HepG2 (cell line): ENCODE measurements around the gene SQOR. TPM values are rescaled to one million over a fixed set of nuclear protein-coding genes. Genes with fewer than 3 reads are reported as not detected.

ENCODE experiments used
- CENPX ChIP-seq: sonication (generic); formaldehyde crosslinking; IDR thresholded peaks from 2 replicates; pipeline ENCODE4 v1.9.0; 2021; ENCODE audit warnings: mild to moderate bottlenecking, missing genetic modification reagents, moderate library complexity
- EP300 ChIP-seq, 3 experiments: sonication (generic) in 1 of 3; formaldehyde crosslinking in 1 of 3; IDR thresholded peaks; 2 replicates each; pipeline versions ENCODE4 v1.5.1 to v1.6.1; 2011 to 2020; ENCODE audit warnings: low read depth in 2 of 3, low read length in 2 of 3, borderline replicate concordance in 1 of 3, improper control_type of control experiment in 1 of 3, mild to moderate bottlenecking in 1 of 3, missing genetic modification reagents in 1 of 3, moderate library complexity in 1 of 3
- KLF16 ChIP-seq, 2 experiments: sonication (generic) in 1 of 2; formaldehyde crosslinking in 1 of 2; IDR thresholded peaks; 2 replicates each; pipeline versions ENCODE4 v1.6.1 to v1.8.0; 2016 to 2023; ENCODE audit warnings: missing genetic modification reagents in 2 of 2, missing compliant biosample characterization in 1 of 2
- MTF1 ChIP-seq: sonication (generic); formaldehyde crosslinking; IDR thresholded peaks from 2 replicates; pipeline ENCODE4 v1.5.0; 2020; ENCODE audit warnings: missing genetic modification reagents
- PHF20 ChIP-seq: sonication (generic); formaldehyde crosslinking; IDR thresholded peaks from 2 replicates; pipeline ENCODE4 v1.5.0; 2020; ENCODE audit warnings: mild to moderate bottlenecking, missing genetic modification reagents
- TBX2 ChIP-seq: sonication (generic); formaldehyde crosslinking; IDR thresholded peaks from 2 replicates; pipeline ENCODE4 v1.5.0; 2020; ENCODE audit warnings: missing genetic modification reagents, mild to moderate bottlenecking, borderline replicate concordance
- ZNF496 ChIP-seq: sonication (generic); formaldehyde crosslinking; IDR thresholded peaks from 2 replicates; pipeline ENCODE4 v1.8.1; 2023; ENCODE audit warnings: mild to moderate bottlenecking, moderate library complexity, missing genetic modification reagents; ENCODE audit not compliant: insufficient replicate concordance
- polyA plus RNA-seq, 8 experiments: library from polyadenylated mRNA; depleted of rRNA in 3 of 8; stranded (reverse) in 7 of 8; unstranded in 1 of 8; fragments of >200 nt; fragmentation: Illumina TruSeq in 4 of 8; extraction: Trizol in 4 of 8; gene quantifications; 2 replicates each; pipeline versions ENCODE4 v1.2.1 to v1.2.3, GENCODE V29; 2011 to 2016; ENCODE audit warnings: low read depth in 4 of 8, missing spikeins in 1 of 8, mixed read lengths in 1 of 8; ENCODE audit not compliant: insufficient read depth in 1 of 8
- total RNA-seq, 5 experiments: library from RNA; depleted of rRNA; stranded (reverse); fragments of >200 nt; fragmentation: Illumina TruSeq; extraction: Trizol; gene quantifications; 2 replicates each; pipeline ENCODE4 v1.2.3, GENCODE V29; 2016; ENCODE audit warnings: low read depth in 1 of 5
- TF ChIP-seq, protein P1 (sequence below): sonication (generic); formaldehyde crosslinking; IDR thresholded peaks from 2 replicates; pipeline ENCODE4 v1.4.0; 2020; ENCODE audit warnings: mild to moderate bottlenecking, missing genetic modification reagents
- TF ChIP-seq, protein P2 (sequence below): sonication (generic); formaldehyde crosslinking; conservative IDR thresholded peaks from 2 replicates; pipeline ENCODE4 v1.8.0; 2022; ENCODE audit warnings: mild to moderate bottlenecking, moderate library complexity, missing genetic modification reagents
- TF ChIP-seq, protein P3 (sequence below): sonication (generic); formaldehyde crosslinking; conservative IDR thresholded peaks from 2 replicates; pipeline ENCODE4 v1.8.0; 2022; ENCODE audit warnings: missing genetic modification reagents
- TF ChIP-seq, protein P4 (sequence below): sonication (generic); formaldehyde crosslinking; IDR thresholded peaks from 2 replicates; pipeline ENCODE4 v1.5.1; 2020; ENCODE audit warnings: missing genetic modification reagents, mild to moderate bottlenecking, borderline replicate concordance
- TF ChIP-seq, protein P5 (sequence below): sonication (generic); formaldehyde crosslinking; IDR thresholded peaks from 2 replicates; pipeline ENCODE4 v1.8.1; 2023; ENCODE audit warnings: mild to moderate bottlenecking, moderate library complexity, missing genetic modification reagents

The SQOR gene
- total and polyA plus RNA-seq, 2 of the 13 experiments (the other 11 are each of a cell fraction or from before 2014, with no cell fraction given) = 19.3 to 19.4 TPM

DNA sequence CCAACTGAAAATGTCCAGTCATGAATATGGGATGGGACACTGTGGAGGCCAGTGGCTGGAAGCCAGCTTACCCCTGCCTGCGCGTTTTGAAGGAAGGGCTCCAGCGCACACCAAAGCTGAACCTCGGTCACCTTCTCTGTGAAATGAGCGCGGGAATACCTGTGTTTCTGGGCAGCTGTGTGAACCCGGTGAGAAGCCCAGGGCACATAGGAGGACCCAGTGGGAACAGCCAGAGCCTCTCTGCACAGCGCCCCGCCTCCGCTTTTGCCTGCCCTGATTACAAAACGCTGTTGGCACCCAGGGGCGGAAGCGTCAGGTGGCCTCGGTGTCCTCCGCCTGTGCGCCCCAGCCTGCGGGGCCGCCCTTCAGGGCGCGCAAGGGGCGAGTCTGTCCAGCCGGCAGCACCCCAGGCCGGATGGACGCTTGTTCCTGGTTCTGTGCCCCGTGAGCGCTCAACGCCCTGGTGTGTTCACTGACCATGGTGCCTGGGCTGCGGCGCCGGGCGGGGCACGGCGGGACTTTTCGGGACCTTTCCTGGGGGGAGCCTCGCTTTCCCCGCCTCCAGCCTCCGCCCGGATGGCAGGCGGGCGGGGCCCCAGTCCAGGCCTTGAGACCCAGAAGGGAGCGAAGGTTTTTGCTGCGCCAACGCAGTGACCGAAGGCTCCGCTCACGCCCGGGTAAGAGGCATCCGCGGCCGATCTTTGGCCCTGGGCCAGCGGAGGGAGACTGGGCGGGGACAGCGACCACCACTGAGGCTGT, at the start of gene SQOR (continued):
- TF ChIP-seq, protein P1, sequence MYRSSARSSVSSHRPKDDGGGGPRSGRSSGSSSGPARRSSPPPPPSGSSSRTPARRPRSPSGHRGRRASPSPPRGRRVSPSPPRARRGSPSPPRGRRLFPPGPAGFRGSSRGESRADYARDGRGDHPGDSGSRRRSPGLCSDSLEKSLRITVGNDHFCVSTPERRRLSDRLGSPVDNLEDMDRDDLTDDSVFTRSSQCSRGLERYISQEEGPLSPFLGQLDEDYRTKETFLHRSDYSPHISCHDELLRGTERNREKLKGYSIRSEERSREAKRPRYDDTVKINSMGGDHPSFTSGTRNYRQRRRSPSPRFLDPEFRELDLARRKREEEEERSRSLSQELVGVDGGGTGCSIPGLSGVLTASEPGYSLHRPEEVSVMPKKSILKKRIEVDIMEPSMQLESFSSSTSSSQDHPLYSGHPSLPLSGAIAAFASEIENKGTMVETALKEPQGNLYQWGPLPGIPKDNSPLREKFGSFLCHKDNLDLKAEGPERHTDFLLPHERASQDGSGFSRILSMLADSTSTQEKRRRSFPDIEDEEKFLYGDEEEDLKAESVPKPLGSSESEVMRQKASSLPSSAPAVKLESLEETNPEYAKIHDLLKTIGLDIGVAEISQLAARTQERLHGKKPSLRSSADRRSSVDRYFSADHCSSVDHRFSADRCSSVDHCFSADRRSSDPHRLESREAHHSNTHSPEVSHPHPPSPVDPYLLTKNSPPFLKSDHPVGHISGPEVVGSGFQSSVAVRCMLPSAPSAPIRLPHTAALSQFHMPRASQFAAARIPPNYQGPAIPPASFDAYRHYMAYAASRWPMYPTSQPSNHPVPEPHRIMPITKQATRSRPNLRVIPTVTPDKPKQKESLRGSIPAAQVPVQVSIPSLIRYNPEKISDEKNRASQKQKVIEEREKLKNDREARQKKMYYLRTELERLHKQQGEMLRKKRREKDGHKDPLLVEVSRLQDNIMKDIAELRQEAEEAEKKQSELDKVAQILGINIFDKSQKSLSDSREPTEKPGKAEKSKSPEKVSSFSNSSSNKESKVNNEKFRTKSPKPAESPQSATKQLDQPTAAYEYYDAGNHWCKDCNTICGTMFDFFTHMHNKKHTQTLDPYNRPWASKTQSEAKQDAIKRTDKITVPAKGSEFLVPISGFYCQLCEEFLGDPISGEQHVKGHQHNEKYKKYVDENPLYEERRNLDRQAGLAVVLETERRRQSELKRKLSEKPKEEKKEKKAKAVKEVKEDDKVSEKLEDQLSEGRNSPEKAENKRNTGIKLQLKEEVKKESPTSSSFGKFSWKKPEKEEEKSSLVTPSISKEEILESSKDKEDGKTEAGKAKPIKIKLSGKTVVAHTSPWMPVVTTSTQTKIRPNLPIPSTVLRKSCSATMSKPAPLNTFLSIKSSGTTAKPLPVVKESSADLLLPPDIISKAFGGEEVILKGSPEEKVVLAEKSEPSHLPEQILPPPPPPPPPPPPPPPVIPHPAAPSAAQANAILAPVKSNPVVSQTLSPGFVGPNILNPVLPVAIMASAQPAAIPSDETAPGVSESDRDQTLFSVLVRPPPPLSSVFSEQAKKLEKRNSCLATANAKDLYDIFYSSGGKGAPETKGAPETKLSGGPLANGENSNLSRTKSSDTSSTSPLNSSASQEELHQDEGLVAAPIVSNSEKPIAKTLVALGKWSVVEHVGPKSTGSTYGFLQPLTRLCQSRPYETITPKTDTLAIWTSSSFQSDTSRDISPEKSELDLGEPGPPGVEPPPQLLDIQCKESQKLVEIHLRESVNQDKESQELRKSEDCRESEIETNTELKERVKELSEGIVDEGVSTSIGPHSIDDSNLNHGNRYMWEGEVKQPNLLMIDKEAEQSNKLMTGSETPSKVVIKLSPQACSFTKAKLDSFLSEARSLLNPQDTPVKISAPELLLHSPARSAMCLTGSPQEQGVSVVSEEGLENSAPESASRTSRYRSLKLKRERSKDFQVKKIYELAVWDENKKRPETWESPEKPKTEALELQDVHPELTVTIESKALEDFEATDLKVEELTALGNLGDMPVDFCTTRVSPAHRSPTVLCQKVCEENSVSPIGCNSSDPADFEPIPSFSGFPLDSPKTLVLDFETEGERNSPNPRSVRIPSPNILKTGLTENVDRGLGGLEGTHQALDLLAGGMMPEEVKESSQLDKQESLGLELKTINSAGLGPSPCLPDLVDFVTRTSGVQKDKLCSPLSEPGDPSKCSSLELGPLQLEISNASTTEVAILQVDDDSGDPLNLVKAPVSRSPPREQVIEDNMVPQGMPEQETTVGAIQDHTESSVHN (CRISPR knock-in tag) = no peak
- TF ChIP-seq, protein P2, sequence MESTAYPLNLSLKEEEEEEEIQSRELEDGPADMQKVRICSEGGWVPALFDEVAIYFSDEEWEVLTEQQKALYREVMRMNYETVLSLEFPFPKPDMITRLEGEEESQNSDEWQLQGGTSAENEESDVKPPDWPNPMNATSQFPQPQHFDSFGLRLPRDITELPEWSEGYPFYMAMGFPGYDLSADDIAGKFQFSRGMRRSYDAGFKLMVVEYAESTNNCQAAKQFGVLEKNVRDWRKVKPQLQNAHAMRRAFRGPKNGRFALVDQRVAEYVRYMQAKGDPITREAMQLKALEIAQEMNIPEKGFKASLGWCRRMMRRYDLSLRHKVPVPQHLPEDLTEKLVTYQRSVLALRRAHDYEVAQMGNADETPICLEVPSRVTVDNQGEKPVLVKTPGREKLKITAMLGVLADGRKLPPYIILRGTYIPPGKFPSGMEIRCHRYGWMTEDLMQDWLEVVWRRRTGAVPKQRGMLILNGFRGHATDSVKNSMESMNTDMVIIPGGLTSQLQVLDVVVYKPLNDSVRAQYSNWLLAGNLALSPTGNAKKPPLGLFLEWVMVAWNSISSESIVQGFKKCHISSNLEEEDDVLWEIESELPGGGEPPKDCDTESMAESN (CRISPR knock-in tag) = peak; percentile 85
- TF ChIP-seq EP300 (IDR thresholded peaks at IDR 0.05; ENCODE audit: low read depth in 2 of 2, low read length in 2 of 2) = peak in 1 of 2 experiments; percentile 36; a peak in 1 of 4 replicates
- no peak for TF ChIP-seq EP300 (CRISPR knock-in tag; IDR thresholded peaks at IDR 0.05; ENCODE audit: borderline replicate concordance)
- no peak for TF ChIP-seq CENPX
- TF ChIP-seq PHF20 (CRISPR knock-in tag) = no peak
- TF ChIP-seq MTF1 (CRISPR knock-in tag) = no peak
- TF ChIP-seq, protein P3, sequence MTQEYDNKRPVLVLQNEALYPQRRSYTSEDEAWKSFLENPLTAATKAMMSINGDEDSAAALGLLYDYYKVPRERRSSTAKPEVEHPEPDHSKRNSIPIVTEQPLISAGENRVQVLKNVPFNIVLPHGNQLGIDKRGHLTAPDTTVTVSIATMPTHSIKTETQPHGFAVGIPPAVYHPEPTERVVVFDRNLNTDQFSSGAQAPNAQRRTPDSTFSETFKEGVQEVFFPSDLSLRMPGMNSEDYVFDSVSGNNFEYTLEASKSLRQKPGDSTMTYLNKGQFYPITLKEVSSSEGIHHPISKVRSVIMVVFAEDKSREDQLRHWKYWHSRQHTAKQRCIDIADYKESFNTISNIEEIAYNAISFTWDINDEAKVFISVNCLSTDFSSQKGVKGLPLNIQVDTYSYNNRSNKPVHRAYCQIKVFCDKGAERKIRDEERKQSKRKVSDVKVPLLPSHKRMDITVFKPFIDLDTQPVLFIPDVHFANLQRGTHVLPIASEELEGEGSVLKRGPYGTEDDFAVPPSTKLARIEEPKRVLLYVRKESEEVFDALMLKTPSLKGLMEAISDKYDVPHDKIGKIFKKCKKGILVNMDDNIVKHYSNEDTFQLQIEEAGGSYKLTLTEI (CRISPR knock-in tag) = no peak
- TF ChIP-seq, protein P4, sequence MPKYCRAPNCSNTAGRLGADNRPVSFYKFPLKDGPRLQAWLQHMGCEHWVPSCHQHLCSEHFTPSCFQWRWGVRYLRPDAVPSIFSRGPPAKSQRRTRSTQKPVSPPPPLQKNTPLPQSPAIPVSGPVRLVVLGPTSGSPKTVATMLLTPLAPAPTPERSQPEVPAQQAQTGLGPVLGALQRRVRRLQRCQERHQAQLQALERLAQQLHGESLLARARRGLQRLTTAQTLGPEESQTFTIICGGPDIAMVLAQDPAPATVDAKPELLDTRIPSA = no peak
- no peak for TF ChIP-seq ZNF496 (CRISPR knock-in tag)
- TF ChIP-seq TBX2 (CRISPR knock-in tag) = peak; percentile 75
- TF ChIP-seq, protein P5, sequence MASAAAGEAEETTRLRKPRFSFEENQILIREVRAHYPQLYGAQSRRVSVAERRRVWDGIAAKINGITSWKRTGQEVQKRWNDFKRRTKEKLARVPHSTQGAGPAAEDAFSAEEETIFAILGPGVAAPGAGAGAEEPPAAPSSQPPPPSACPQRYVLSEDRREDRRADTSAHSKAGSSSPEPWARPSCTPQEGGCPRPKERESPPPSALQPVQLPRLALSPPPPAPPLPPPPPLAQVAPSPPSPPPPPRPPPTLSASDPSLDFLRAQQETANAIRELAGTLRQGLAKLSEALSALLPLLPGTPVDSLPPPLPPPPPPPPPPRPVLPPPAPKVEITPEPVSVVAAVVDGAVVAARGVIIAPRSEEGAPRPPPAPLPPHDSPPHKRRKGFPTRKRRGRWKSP = peak; percentile 81; the same call in 1 of the 2 replicates
- TF ChIP-seq KLF16 (CRISPR knock-in tag; IDR thresholded peaks at IDR 0.05) = no peak; a peak in 1 of 4 replicates
